Suprapubic skin (tissue), 4 donors: ENCODE measurements around the gene TRAK1. TPM values are rescaled to one million over a fixed set of nuclear protein-coding genes. Genes with fewer than 3 reads are reported as not detected.

ENCODE experiments used
- DNase-seq, 2 donors: peaks; one replicate each; pipeline ENCODE4 v3.0.0-alpha.2; 2019; ENCODE audit warnings: low spot score in 2 of 2
- H3K27ac ChIP-seq: fragments of 200-600 bp; sonication (generic); one replicate; pipeline ENCODE4 v1.5.1; 2019
- H3K27me3 ChIP-seq: fragments of 200-600 bp; sonication (generic); one replicate; pipeline ENCODE4 v1.5.1; 2019
- H3K36me3 ChIP-seq: fragments of 200-600 bp; sonication (generic); one replicate; pipeline ENCODE4 v1.5.1; 2019
- H3K4me1 ChIP-seq: fragments of 200-600 bp; sonication (generic); one replicate; pipeline ENCODE4 v1.5.1; 2019
- H3K4me3 ChIP-seq: fragments of 200-600 bp; sonication (generic); one replicate; pipeline ENCODE4 v1.5.1; 2019; ENCODE audit warnings: mild to moderate bottlenecking
- H3K9me3 ChIP-seq: fragments of 200-600 bp; sonication (generic); one replicate; pipeline ENCODE4 v1.5.1; 2019
- CTCF ChIP-seq, 2 donors: fragments of 200-600 bp in 1 of 2; fragments of 450-650 bp in 1 of 2; sonication (generic) in 1 of 2; IDR thresholded peaks; one replicate each; pipeline ENCODE4 v1.5.1; 2016 to 2019; ENCODE audit warnings: antibody characterized with exemption in 2 of 2, mild to moderate bottlenecking in 1 of 2, moderate library complexity in 1 of 2
- EP300 ChIP-seq: sonication (generic); formaldehyde crosslinking; IDR thresholded peaks from one replicate; pipeline ENCODE4 v1.6.1; 2017; ENCODE audit warnings: antibody characterized with exemption
- POLR2A ChIP-seq, 2 donors: fragments of 450-650 bp; IDR thresholded peaks; one replicate each; pipeline ENCODE4 v1.6.1; 2017; ENCODE audit warnings: antibody characterized with exemption in 2 of 2, mild to moderate bottlenecking in 2 of 2, moderate library complexity in 2 of 2
- POLR2AphosphoS5 ChIP-seq, 3 donors: sonication (generic); formaldehyde crosslinking; IDR thresholded peaks; one replicate each; pipeline ENCODE4 v1.6.1; 2017; ENCODE audit warnings: antibody characterized with exemption in 3 of 3
- WGBS: methylation state at CpG from one replicate; pipeline ENCODE4 v1.1.5; 2018; 5-methylcytosine and 5-hydroxymethylcytosine counted together
- total RNA-seq, 4 donors: library from RNA; depleted of rRNA; stranded (reverse); fragments of >200 nt; gene quantifications; one replicate each; pipeline ENCODE4 v1.1.0, GENCODE V29; 2016

The TRAK1 gene
- total RNA-seq, 4 donors from 2014 or later, result 78.3 to 214 (median 86.4) TPM

GRCh38 chr3:42094128-42094527, 3.0 kb downstream of the TRAK1 start:
- no peaks in the 10 kb centered on the region for H3K36me3 ChIP-seq
- H3K27ac ChIP-seq, result peak overlapping the region; percentile 12
- peaks cover 65% of the 10 kb centered on the region for H3K4me1 ChIP-seq
- H3K9me3 ChIP-seq, result no peaks in the 10 kb centered on the region
- 56% methylated on average over 4 of the region's 4 CpGs for WGBS
- H3K4me3 ChIP-seq, result no peak overlapping the region
- TF ChIP-seq POLR2A (IDR thresholded peaks at IDR 0.05), result no peak
- H3K27me3 ChIP-seq, result no peaks in the 10 kb centered on the region
- peak in 1 of 2 donors; percentile 41 for DNase-seq

GRCh38 chr3:42094691-42095391, 3.7 kb downstream of the TRAK1 start:
- WGBS, result 78% methylated on average over 4 of the region's 4 CpGs
- Histone ChIP-seq H3K9me3 (no peaks in the 10 kb centered on the region), H3K27me3 (no peaks in the 10 kb centered on the region), H3K27ac (no peak overlapping the region), H3K4me1 (peaks cover 72% of the 10 kb centered on the region), H3K4me3 (no peak overlapping the region), H3K36me3 (no peaks in the 10 kb centered on the region)
- DNase-seq, result peak in 1 of 2 donors; percentile 53
- TF ChIP-seq POLR2A (IDR thresholded peaks at IDR 0.05), result no peak
- TF ChIP-seq POLR2AphosphoS5 (IDR thresholded peaks at IDR 0.05), result no peak
- TF ChIP-seq EP300, result no peak
- TF ChIP-seq CTCF (IDR thresholded peaks at IDR 0.05), result no peak

GRCh38 chr3:42095540-42095939, 4.4 kb downstream of the TRAK1 start:
- Histone ChIP-seq H3K36me3 (no peaks in the 10 kb centered on the region), H3K27me3 (no peaks in the 10 kb centered on the region), H3K4me3 (no peak overlapping the region), H3K27ac (no peak overlapping the region), H3K9me3 (no peaks in the 10 kb centered on the region), H3K4me1 (peaks cover 74% of the 10 kb centered on the region)
- WGBS, result 87% methylated on average over 2 of the region's 2 CpGs
- TF ChIP-seq CTCF (IDR thresholded peaks at IDR 0.05) (no peak), POLR2A (IDR thresholded peaks at IDR 0.05) (no peak), POLR2AphosphoS5 (IDR thresholded peaks at IDR 0.05) (no peak), EP300 (no peak)
- no peak for DNase-seq

GRCh38 chr3:42096796-42097565, 5.8 kb downstream of the TRAK1 start:
- no peak for TF ChIP-seq CTCF (IDR thresholded peaks at IDR 0.05)
- TF ChIP-seq POLR2AphosphoS5 (IDR thresholded peaks at IDR 0.05), result no peak
- TF ChIP-seq POLR2A (IDR thresholded peaks at IDR 0.05), result no peak
- TF ChIP-seq EP300, result no peak
- DNase-seq, result no peak
- 35% methylated on average over 8 of the region's 8 CpGs for WGBS
- H3K27ac ChIP-seq, result no peak overlapping the region
- H3K4me1 ChIP-seq, result peaks cover 73% of the 10 kb centered on the region
- no peaks in the 10 kb centered on the region for H3K27me3 ChIP-seq
- no peak overlapping the region for H3K4me3 ChIP-seq
- H3K9me3 ChIP-seq, result no peaks in the 10 kb centered on the region
- no peaks in the 10 kb centered on the region for H3K36me3 ChIP-seq

GRCh38 chr3:42097566-42097946, 6.4 kb downstream of the TRAK1 start:
- Histone ChIP-seq H3K9me3 (no peaks in the 10 kb centered on the region), H3K4me3 (no peak overlapping the region), H3K4me1 (peaks cover 73% of the 10 kb centered on the region), H3K36me3 (no peaks in the 10 kb centered on the region), H3K27me3 (no peaks in the 10 kb centered on the region), H3K27ac (no peak overlapping the region)
- no peak for DNase-seq
- TF ChIP-seq POLR2A (IDR thresholded peaks at IDR 0.05) (no peak), POLR2AphosphoS5 (IDR thresholded peaks at IDR 0.05) (no peak)
- 76% methylated on average over 3 of the region's 3 CpGs for WGBS

GRCh38 chr3:42098171-42098570, 7.0 kb downstream of the TRAK1 start:
- no peaks in the 10 kb centered on the region for H3K9me3 ChIP-seq
- TF ChIP-seq POLR2A (IDR thresholded peaks at IDR 0.05), result no peak
- no peak for TF ChIP-seq EP300
- TF ChIP-seq CTCF (IDR thresholded peaks at IDR 0.05), result no peak
- no peak for TF ChIP-seq POLR2AphosphoS5 (IDR thresholded peaks at IDR 0.05)
- 62% methylated on average over 6 of the region's 6 CpGs for WGBS
- DNase-seq, result no peak
- H3K4me1 ChIP-seq, result peaks cover 69% of the 10 kb centered on the region
- H3K36me3 ChIP-seq, result no peaks in the 10 kb centered on the region
- no peaks in the 10 kb centered on the region for H3K27me3 ChIP-seq
- no peak overlapping the region for H3K4me3 ChIP-seq
- H3K27ac ChIP-seq, result no peak overlapping the region
